NCI-H774 (cell line): ENCODE data around the gene TRIM9.
"Not testable (repeated sequence)": the region's sequence is repeated elsewhere in the genome, so short reads cannot be mapped to it uniquely, and the experiment has no call there.

Source experiments
- DNase-seq: peaks from one replicate; lab custom pipeline; 2025; lab: John Stamatoyannopoulos, UW

Gene TRIM9

DNA sequence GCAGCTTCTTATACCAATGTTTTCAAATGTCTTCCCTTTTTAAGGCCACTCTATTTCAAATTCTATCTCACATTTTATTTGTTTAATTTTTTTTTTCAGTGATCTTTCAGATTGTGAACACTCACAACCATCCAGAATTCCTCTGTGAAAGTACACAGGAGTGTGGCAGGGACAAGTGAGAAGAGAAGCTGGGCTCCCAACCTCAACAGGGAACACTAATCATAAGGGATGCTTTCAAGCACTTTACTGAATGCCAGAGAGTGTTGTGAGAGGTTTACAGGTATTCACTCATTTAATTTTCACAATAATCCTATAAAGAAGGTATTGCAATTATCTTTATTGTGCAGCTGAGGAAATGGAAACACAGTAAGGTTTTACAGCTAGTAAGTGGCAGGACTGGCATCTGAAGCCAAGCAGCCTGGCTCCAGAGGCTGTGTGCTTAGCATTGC lies 90.5 kb downstream of the TRIM9 start:
- no peak for DNase-seq

DNA sequence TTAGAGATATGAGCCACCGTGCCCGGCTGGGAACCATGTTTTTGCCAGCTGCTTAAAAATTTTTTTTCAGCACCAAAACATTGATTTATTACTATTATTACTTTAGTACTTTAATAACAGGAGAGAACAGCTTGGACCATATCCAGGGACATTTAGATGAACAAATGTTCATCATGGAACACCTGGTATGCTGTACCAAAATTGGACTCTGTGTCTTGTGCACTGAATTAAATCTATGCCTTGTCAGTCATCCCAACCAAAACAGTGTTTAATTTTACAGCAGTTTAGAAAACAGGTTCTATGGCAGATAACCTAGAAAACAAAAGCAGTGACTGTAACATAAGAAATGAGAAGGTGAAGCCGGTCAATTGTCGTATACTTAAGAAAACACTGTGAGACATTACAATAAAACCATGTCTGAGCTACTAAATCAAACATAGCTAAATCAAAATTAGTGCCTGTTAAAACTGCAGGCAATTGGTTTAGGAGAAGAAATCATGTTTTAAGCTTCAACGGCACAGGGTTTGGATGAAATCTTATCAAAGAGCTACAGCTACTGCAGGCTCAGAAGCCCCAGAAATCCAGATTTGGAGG lies 92.4 kb downstream of the TRIM9 start:
- DNase-seq: no peak

DNA sequence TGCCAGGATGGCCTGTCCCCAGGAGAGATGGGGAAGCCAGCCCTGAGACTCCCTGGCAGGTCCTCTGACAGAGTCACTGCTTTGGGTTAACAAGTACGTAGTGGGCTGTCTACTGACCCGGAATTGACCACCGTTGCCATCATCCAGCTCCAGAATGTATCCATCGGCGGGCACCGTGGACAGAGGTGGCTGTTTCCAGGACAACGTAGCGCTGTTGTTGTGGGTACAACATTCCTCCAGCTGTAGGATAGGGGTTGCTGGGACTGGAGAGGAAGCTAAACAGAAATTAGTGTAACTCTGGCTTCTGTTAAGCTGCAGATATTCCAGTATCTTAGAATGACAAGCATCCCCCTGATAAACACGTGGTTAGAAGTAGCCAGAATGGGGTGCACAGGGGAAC lies 94.3 kb downstream of the TRIM9 start:
- DNase-seq: no peak

DNA sequence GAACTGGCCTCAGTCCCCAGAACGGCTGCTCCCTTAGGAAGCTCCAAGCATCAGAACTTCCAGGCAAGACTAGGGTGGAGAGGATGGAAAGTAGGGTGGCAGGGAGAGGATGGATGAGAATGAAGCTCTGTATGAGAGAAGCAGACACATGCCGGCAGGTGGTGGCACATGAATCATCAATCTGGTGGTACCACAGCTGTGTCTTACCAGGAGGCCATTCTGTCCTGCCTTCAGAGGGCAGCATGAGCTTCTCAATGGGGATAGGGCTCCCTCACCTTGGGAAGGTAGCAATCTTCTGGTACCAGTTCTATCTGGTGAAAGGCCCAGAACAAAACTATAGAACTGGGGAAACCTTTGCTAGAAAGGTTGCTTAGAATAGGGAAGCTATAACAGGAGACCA lies 95.2 kb downstream of the TRIM9 start:
- no peak for DNase-seq

DNA sequence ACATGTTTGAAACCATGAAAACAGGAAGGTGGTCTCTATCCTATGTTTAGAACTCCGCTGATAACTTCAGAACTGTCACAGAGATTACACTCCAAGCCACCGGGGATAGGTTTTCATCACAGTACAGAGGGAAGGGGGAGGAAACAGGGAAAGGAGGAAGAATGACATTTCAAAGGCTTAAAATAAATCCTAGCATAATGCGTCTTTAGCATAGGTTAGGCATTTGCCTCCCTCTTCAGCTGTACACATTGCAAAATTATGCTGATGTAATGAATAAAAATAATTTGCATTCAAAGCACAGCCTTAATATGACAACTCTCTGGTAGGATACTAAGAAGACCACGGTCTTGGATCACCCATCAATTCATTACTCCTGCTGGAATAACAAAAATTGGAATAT lies 96.3 kb downstream of the TRIM9 start:
- DNase-seq: no peak

DNA sequence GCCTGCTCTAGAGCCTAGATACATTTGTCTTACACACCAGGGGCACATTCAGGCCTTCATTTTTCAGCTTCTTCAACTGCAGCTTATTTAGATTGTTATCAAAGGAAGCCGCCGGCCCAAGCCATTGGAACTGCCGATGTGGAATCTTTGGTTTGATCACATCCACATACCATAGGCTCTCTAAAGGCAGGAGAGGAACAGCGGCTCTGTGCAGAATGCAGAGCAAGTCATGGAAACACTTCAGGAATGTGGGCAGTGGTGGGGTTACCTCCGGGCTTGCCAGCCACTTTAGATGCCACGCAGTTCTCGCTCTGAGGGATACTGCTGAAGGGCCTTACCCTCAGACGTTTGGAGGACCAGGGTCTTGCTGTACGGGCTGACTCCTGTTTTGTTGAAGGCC lies 97.2 kb downstream of the TRIM9 start:
- no peak for DNase-seq

DNA sequence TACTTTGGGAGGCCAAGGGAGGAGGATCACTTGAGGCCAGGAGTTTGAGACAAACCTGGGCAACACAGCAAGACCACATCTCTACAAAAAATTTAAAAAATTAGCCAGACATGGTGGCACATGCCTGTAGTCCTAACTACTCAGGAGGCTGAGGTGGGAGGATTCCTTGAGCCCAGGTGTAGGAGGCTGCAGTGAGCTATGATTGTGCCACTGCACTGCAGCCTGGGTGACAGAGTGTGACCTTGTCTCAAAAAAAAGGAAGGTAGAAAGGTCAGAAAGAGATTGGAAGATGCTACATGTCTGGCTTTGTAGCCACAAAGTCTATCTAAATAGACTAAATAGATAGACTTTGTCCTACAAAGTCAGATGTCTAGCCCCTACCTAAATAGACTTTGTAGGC lies 100.7 kb downstream of the TRIM9 start:
- DNase-seq: not testable (repeated sequence)

DNA sequence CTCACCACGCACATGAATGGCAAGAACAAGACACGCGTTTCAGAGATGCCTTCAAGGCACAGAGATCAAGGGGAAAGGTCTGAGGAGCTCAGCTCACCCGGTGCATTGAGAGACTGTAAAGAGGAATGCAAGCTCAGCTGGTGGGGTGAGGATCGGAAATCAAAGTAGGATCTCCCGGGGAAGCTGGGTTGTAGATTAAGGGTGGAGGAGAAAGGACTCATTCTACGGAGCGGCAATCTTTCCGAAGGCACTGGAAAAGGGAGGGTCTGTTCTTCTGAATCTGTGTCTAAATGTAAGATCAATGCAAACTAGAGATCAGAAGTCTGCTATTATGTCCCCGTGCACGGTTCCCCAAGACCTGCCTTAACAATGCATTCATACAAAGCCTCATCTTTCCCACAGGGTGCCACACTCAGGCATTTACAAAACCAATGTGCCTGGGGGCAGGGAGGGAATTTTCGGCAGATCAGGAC lies 109.0 kb downstream of the TRIM9 start:
- DNase-seq: no peak

DNA sequence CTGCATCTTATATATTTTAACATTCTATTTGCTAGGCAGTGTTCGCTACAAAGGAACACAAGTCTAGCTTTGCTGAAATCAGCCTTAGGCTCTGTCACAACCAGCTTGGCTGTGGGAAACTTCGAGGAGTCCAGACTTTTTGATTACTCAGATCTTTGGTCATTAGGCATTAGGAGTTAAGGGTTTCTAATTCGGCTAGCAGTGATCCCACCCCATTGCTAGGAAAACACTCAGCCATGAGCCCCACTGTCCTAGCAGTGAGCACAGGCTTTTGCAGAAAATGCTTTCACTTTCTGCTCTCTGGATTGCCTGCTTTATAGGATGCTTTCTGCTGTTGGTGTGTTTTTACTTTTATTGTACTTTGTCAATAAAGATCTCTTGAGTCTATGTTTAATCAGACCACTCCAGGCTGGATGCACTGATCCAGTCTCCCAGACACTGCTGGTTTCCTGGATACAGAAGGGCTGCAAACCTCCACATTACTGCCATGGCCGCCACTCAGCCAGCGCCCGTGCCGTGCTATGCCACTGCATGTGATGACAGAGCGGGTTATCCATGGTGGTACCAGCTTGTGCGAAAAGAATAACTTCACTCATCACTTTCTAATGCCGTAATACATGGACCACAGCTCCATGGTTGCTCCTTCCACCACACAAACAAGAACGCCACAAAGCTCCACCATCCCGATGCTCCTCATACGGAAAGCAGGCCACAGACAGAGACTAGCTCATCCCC lies 109.6 kb downstream of the TRIM9 start:
- DNase-seq: no peak

DNA sequence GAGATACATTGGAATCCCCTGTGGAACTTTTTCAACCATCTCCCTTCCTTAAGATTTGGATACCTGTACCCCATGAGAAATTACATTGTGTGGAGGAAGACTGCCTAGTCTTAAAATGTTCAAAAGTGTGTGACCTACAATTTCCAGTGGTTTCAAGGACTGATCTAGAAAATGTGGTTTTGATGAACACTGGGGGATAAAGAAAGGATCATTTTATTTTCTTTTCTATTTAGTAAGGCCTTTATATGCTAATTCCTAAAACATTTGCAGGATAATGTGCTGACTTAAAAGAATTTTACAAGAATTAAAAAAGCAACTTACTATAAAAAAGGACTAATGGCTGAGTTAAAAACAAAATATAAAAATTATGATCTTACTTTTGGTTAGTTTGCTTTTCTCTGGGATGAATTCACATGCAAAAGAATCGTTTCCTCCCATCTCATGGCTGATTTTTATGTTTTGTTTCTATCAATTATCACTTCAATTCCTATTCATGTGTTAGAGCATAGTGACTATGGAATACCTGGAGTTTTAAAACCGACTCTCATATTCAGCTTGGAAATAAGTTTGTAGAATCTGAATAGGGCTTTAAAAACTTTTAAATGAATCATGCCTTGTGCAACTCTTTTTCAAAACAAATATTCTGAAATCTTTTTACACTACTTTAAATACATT lies 110.7 kb downstream of the TRIM9 start:
- no peak for DNase-seq

DNA sequence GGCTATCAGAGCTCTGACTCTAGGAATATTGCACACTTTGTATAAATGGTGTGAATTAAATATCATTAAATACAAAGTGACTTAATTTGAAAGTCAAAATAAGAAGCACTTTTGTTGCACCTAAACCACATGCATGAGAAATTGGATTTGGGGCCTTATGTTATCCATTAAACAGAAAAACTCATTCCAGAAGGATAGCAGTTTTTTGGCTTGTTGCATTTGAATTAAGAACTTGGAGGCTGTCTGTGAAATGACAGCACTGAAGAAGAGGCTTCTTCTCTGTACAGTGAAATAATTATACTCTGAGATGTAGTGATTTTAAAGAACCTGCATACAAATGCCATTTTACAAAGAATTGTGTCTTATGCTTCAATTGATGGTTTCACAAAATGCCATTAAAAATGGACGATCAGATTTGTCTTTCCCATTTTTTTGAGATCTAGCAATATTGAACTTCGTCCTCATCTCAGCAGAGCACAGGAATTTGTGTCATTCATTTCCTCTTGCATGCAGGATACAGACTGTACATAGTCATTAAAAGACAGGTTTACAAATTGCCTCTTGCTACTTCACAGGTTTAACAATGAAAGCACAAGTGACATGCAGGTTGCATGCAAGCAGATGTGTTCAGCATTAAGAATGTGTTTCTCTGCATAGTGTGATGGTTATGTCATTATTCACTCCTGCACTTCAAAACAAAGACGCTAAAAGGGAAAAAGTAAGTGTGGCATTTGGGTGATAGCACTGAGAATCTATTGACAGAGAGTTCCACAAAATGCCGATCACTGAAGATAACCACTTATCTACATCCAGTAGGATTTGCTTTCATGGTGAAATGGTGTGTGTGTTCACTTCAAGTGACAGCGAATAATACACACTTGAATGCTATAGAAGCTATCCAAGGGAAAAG lies 114.7 kb downstream of the TRIM9 start:
- no peak for DNase-seq

DNA sequence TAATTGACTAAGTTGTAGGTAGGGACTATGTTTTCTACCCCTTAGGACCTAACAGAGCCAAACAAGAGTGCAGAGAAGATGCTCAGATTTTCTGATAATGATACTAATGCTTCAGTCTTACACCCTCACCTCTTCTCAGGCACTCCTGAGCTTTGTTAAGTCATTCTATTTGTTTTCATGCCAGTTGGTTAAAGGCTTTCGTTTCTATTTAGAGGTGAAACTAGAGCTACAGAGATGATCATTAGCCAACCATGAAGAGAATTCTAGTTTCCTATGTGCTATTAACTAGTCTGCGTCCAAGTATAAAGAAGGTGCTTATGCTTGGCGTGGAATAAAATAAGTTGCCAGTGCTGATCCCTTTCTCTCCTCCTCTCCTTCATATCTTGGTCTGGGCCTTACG lies 116.0 kb downstream of the TRIM9 start:
- DNase-seq: no peak

DNA sequence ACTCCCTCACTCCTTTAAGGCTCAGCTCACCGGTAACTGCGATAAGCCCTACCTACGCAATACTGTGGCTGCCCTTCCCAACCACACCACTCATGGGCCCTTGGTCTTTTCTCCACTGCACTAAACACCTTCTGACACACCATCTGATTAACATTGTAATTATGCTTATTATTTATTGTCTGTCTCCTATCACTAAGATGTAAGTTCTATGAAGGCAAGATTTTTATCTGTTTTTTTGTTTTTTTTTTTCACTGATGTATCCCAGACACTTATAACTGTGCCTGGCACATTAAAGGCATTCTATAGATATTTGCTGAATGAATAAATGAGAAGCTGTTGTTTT lies 116.4 kb downstream of the TRIM9 start:
- no peak for DNase-seq

DNA sequence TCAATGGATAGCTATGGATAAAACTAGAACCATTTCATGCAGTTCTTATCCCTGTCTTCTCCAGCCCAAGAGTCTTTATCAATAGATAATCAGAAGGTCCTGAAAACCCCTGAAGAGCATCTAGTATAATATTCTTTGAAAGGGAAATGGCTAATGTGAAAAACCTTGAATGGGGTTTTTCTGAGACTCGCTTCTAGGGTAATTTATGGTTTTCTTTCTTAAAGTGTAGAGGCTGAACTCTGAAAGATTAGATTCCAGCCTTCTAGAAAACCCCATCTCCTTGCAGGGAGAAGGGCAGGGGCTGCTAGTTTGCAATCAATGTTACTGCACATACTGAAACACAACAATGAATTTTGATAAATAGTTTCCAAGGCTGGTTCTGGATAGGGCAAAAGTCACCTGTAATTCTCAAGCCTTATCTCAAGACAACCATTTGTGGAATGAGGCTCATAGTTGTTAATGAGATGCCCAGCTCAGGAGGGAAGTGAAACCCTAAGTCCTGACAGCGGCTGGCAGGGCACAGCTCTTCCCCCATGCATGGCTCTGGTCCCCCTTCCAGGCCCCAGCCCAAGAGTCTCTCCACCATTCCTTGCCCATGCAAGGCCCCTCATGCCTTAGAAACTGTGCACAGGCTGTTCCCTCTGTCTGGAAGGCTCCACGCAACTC lies 116.9 kb downstream of the TRIM9 start:
- DNase-seq: no peak

DNA sequence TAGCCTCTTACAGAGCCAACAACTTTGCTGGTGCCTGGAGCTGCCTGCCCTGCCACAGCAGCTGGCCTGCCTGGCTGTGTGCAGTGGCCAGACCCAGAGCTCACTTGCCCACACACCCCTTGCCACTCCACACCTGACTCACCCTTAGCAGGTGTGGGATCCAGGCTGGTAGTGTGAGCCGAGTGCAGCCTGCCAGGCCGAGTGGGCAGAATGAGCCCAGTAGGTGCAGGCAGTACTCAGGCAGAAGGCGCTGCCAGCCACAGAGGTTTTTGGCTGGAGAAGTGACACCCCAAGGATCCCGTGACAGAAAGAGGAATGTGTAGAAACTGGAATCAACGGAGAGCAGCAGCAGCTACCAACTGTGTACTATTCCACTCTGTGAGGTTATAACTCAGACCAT lies 120.8 kb downstream of the TRIM9 start:
- DNase-seq: no peak

DNA sequence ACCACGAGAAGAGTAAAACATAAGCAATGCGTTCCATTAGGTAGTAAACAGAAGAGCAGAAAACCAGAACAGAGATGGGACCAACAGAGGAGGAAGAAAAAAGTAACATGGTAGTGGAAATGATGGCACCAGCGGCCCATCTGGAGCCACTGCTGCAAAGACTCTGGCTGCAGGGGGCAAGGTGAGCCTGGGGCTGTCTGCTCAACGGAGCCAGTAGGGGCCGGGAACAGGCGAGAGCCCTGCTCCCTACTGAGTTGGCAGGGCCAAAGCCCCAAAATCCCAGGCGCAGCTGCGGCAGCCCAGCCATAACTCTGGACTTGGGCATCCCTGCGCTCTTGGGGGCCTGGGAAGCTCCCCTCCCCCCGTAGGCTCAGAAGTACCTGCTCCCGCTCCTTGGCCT lies 122.2 kb downstream of the TRIM9 start:
- DNase-seq: no peak

DNA sequence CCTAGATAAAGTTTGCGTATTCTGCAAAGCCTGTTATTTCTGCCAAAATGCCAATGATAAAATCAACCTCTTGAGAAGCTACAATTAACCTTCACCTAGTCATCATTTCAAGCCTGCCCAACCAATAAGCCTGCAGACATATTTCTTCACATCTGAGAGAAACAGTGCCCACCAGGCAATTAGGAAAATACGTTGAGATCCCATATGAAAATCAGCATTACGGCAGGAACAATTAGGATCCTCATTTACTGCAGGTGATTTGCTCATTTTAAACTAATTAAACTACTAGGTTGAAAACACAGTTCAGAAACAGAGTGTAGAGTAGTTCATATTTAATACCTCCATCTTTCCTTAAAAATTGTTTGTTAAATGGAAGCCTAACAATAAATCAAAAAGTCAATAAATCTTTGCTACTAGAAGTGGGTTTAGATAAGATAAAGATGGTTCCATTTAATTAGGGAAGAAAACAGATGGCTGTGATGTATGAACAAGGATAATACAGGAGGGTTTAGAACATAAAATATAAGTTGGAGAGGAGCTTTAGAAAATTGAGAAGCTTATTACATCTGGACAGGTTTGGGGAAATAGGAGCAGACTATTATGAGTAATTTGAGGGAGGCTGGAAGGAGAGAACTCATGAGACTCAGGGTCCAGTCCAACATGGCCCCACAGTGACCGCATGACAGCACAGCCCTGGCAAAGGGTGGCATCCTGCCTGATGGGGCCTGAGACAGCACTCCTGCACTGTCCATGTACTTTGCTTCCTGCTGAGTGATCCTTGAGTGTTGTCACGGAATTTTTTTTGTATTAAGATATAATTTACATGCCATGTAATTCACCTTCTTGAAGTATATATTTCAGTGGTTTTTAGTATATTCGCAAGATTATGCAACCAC lies 123.8 kb downstream of the TRIM9 start:
- DNase-seq: no peak

DNA sequence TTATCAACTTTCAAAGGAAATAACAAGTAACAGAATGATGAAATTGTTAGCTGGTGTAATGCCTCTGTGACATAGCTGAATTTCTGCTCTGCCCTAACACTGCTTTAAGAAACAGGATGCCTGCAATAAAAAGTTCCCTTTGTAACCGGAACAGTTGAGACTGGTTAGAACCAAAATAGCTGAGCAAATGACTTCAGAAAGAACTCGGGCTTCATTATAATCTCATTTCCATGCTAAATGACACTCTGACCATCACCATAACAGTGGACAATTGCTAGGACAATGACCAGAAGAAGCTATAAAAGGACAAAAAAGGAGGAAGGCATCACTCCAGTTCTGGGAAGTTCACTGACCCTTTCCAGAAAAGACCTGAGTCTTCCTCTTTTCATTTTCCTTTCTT lies 127.1 kb downstream of the TRIM9 start:
- no peak for DNase-seq

DNA sequence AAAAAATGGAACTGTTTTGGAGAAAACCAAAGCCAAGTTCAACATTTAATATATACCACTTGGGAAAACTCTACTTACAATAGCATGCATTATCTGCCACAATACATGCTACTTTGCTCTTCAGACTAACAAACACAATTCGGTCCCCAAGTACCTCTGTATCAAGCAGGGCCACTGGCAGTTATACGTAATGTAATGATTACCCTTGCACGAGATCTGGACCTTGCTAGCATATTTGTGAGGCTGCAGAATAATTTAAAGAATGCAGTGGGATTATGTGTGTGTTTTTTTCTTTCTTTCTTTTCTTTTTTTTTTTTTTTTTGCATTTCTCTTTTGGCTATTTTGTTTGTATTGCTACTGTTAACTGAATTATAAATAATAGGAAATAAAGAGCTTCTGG lies 127.8 kb downstream of the TRIM9 start:
- DNase-seq: no peak

DNA sequence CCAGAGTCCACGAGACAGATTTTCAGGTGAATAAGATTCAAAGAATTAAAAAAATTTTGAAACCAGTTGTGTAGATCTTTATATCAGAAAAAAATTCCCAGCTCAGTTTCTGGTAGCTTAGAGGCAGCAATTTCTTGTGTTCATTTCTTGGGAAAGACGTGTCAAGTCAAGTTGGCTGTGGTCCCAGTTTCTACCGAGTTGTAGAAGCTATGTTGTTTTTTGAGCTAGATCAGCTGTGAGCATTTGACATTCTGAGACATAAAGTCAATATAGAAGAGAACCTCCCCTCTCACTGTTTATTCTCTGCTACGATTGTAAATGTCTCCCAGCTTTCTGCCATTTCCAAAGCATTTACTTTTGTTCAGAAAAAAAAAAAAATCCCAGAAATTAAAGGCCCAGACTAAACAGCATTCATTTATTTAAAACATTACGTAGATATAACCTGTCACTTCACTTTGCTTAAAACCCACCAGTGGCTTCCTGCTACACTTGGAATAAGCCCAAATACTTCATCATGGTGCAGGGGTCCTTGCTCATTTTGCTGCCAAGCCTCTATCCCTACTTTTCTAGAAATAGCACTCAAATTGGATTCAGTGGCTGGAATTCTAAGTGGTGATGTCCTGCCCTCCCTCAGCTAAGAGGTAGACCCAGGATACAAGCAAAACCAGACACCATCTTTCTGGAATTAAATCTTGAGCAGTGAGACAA lies 130.1 kb downstream of the TRIM9 start:
- no peak for DNase-seq
